ENCODE measurements around the gene PRR15L.

PRR15L gene

GRCh38 chr17:47964856-47965255, 7.2 kb upstream of the PRR15L start:
- H3K4me3 ChIP-seq (replicated peaks; ENCODE audit: low read depth, low read length): no peak overlapping the region
- no peaks in the 10 kb centered on the region for H3K36me3 ChIP-seq (ENCODE audit: control insufficient read depth, insufficient read depth, low read length)
- TF ChIP-seq CTCF (IDR thresholded peaks at IDR 0.05; ENCODE audit: insufficient read depth, low read length, poor library complexity, severe bottlenecking): no peak
- H3K27me3 ChIP-seq (replicated peaks; ENCODE audit: control insufficient read depth, insufficient read depth, low read length): no peaks in the 10 kb centered on the region
- no peak for DNase-seq (ENCODE audit: extremely low read depth, insufficient read length)

GRCh38 chr17:47962901-47963300, 5.2 kb upstream of the PRR15L start:
- Histone ChIP-seq H3K36me3 (ENCODE audit: control insufficient read depth, insufficient read depth, low read length) (no peaks in the 10 kb centered on the region), H3K27me3 (replicated peaks; ENCODE audit: control insufficient read depth, insufficient read depth, low read length) (no peaks in the 10 kb centered on the region), H3K4me3 (replicated peaks; ENCODE audit: low read depth, low read length) (no peak overlapping the region)
- DNase-seq (ENCODE audit: extremely low read depth, insufficient read length): no peak
- TF ChIP-seq CTCF (IDR thresholded peaks at IDR 0.05; ENCODE audit: insufficient read depth, low read length, poor library complexity, severe bottlenecking): no peak

GRCh38 chr17:47961406-47961805, 3.7 kb upstream of the PRR15L start:
- H3K4me3 ChIP-seq (replicated peaks; ENCODE audit: low read depth, low read length): no peak overlapping the region
- DNase-seq (ENCODE audit: extremely low read depth, insufficient read length): no peak
- H3K27me3 ChIP-seq (replicated peaks; ENCODE audit: control insufficient read depth, insufficient read depth, low read length): no peaks in the 10 kb centered on the region
- H3K36me3 ChIP-seq (ENCODE audit: control insufficient read depth, insufficient read depth, low read length): no peaks in the 10 kb centered on the region
- TF ChIP-seq CTCF (IDR thresholded peaks at IDR 0.05; ENCODE audit: insufficient read depth, low read length, poor library complexity, severe bottlenecking): no peak

GRCh38 chr17:47959825-47960655, 2.4 kb upstream of the PRR15L start:
- Histone ChIP-seq H3K27me3 (replicated peaks; ENCODE audit: control insufficient read depth, insufficient read depth, low read length) (no peaks in the 10 kb centered on the region), H3K4me3 (replicated peaks; ENCODE audit: low read depth, low read length) (no peak overlapping the region), H3K36me3 (ENCODE audit: control insufficient read depth, insufficient read depth, low read length) (no peaks in the 10 kb centered on the region)
- no peak for DNase-seq (ENCODE audit: extremely low read depth, insufficient read length)
- TF ChIP-seq CTCF (IDR thresholded peaks at IDR 0.05; ENCODE audit: insufficient read depth, low read length, poor library complexity, severe bottlenecking): no peak

- Histone ChIP-seq H3K36me3 (ENCODE audit: control insufficient read depth, insufficient read depth, low read length) (peaks cover 1% of the 10 kb centered on the region), H3K27me3 (replicated peaks; ENCODE audit: control insufficient read depth, insufficient read depth, low read length) (no peaks in the 10 kb centered on the region), H3K4me3 (replicated peaks; ENCODE audit: low read depth, low read length) (no peak overlapping the region)
- TF ChIP-seq CTCF (IDR thresholded peaks at IDR 0.05; ENCODE audit: insufficient read depth, low read length, poor library complexity, severe bottlenecking): no peak
- no peak for DNase-seq (ENCODE audit: extremely low read depth, insufficient read length)
Measured at GRCh38 chr17:47956791-47957590, 692 bp downstream of the PRR15L start.
